DOHH2 (cell line): ENCODE results near the gene SSTR5.

ENCODE experiments used
- EZH2phosphoT487 ChIP-seq: fragments of 200-600 bp; sonication (generic); IDR thresholded peaks from 2 replicates; pipeline ENCODE4 v1.6.1; 2017; ENCODE audit warnings: borderline replicate concordance, mild to moderate bottlenecking, antibody characterized with exemption, low read length, moderate library complexity, mixed read lengths
- TF ChIP-seq, protein P1 (sequence below): fragments of 200-600 bp; sonication (generic); IDR thresholded peaks from one replicate; pipeline ENCODE4 v1.5.1; 2014; ENCODE audit warnings: antibody characterized with exemption, mild to moderate bottlenecking, low read depth, low read length; ENCODE audit not compliant: poor library complexity, severe bottlenecking

DNA sequence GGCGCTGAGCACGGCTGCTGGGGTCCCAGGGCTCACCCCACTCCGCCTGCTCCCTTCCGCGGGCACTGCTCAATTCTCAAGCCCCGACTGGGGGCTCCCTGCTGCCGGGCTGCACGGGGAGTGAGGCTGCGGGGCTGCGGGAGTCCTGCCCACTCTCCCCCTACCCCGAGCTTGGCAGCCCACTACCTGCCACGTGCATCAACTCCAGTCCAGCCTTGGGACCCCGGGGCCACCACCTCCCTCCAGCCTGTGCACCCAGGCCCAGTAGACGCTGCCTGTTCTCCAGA is 43.3 kb upstream of the SSTR5 start:
- TF ChIP-seq, protein P1, sequence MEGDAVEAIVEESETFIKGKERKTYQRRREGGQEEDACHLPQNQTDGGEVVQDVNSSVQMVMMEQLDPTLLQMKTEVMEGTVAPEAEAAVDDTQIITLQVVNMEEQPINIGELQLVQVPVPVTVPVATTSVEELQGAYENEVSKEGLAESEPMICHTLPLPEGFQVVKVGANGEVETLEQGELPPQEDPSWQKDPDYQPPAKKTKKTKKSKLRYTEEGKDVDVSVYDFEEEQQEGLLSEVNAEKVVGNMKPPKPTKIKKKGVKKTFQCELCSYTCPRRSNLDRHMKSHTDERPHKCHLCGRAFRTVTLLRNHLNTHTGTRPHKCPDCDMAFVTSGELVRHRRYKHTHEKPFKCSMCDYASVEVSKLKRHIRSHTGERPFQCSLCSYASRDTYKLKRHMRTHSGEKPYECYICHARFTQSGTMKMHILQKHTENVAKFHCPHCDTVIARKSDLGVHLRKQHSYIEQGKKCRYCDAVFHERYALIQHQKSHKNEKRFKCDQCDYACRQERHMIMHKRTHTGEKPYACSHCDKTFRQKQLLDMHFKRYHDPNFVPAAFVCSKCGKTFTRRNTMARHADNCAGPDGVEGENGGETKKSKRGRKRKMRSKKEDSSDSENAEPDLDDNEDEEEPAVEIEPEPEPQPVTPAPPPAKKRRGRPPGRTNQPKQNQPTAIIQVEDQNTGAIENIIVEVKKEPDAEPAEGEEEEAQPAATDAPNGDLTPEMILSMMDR, result no peak
- no peak for TF ChIP-seq EZH2phosphoT487
